ENCODE data around the gene GPR39.

GPR39 gene

GRCh38 chr2:132642415-132642814 is 225.8 kb downstream of the GPR39 start:
- no peak for DNase-seq (ENCODE audit: low spot score)

DNA sequence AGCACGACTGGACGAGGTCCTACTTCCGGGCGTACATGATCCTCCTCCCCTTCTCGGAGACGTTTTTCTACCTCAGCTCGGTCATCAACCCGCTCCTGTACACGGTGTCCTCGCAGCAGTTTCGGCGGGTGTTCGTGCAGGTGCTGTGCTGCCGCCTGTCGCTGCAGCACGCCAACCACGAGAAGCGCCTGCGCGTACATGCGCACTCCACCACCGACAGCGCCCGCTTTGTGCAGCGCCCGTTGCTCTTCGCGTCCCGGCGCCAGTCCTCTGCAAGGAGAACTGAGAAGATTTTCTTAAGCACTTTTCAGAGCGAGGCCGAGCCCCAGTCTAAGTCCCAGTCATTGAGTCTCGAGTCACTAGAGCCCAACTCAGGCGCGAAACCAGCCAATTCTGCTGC is 228.6 kb downstream of the GPR39 start:
- DNase-seq (ENCODE audit: low spot score), result no peak

- DNase-seq (ENCODE audit: low spot score), result no peak
These were observed 229.3 kb downstream of the GPR39 start for GRCh38 chr2:132645722-132646539.

- no peak for DNase-seq (ENCODE audit: low spot score)
These were observed 230.0 kb downstream of the GPR39 start for GRCh38 chr2:132646540-132647108.

- peak; percentile 76 for DNase-seq (ENCODE audit: low spot score)
These were observed 234.8 kb downstream of the GPR39 start for GRCh38 chr2:132651115-132652045.

DNA sequence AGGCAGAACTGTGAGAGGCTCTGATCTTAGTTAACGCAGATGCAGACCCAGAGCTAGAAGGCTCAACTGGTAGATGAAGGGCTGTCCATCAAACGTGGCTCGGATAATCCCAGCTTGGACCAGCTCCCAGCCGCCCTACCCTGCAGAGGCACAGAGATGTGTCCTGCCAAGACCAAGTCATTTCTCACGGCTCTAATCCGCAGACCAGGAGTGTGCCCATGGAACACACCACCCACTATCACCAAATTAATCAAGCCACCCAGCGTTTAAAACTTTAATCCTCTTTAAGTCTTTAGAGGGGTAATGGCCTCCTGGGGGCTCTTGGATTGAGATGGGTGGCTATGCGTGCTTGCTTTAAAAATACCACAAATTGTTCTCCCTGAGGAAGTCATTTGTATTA is 235.9 kb downstream of the GPR39 start:
- DNase-seq (ENCODE audit: low spot score), result no peak

- DNase-seq (ENCODE audit: low spot score), result no peak
These were observed 237.7 kb downstream of the GPR39 start for GRCh38 chr2:132654335-132654734.

DNA sequence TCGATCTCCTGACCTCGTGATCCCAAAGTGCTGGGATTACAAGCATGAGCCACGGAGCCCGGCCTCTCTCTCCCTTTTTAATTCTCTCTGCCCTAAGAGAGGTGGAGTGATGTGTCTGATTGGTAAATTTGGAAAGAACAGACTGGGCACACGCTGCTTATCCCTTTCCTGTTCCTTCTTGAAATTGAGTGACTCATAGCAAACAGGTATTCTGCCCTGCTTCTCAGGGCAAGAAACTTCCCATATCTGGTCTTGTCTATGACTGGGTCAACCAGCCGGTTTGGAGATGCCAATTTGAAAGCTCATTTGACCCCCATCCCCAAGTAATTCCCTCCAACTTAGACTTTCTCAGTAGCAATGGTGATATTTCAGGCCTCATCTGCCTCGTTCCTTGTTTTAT is 238.4 kb downstream of the GPR39 start:
- DNase-seq (ENCODE audit: low spot score), result no peak

DNA sequence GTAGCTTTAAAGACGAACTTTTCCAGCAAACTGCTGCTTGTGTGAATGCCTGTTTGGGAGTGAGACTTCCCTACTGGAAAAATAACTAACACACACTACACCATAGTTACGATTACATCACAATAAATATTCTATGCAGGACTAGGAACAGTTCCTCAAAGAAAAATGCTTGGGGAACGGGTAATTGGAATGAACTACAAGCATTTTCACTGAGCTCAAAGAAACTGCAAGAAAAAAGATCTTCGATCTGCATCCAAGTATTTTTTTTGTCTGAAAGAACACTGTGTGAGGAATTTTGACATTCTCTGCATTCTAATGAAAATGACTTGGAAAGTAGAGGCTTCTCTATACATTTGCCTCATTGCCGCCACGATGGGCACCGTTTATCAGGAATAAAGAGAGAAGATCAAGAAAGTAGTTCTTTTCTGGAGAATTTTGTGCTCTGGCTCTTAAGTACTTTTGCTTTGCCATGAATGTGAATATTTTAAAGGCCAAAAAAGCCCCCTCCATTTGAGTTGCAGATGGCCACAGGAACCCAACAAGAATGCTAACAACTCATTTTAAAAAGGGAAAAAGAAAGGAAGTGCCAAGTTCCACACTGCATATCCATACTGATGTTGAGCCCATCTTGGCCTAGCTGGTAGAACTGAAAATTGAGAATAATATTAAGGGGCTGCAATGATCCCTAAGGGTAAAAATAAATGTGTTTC is 239.8 kb downstream of the GPR39 start:
- DNase-seq (ENCODE audit: low spot score), result no peak

- DNase-seq (ENCODE audit: low spot score), result no peak
These were observed 242.7 kb downstream of the GPR39 start for GRCh38 chr2:132659331-132659730.

- DNase-seq (ENCODE audit: low spot score), result no peak
These were observed 246.1 kb downstream of the GPR39 start for GRCh38 chr2:132662732-132663131.

GRCh38 chr2:132664096-132664495 is 247.5 kb downstream of the GPR39 start:
- DNase-seq (ENCODE audit: low spot score), result no peak

- no peak for DNase-seq (ENCODE audit: low spot score)
These were observed 249.0 kb downstream of the GPR39 start for GRCh38 chr2:132665401-132666140.

GRCh38 chr2:132667706-132668105 is 251.1 kb downstream of the GPR39 start:
- no peak for DNase-seq (ENCODE audit: low spot score)

DNA sequence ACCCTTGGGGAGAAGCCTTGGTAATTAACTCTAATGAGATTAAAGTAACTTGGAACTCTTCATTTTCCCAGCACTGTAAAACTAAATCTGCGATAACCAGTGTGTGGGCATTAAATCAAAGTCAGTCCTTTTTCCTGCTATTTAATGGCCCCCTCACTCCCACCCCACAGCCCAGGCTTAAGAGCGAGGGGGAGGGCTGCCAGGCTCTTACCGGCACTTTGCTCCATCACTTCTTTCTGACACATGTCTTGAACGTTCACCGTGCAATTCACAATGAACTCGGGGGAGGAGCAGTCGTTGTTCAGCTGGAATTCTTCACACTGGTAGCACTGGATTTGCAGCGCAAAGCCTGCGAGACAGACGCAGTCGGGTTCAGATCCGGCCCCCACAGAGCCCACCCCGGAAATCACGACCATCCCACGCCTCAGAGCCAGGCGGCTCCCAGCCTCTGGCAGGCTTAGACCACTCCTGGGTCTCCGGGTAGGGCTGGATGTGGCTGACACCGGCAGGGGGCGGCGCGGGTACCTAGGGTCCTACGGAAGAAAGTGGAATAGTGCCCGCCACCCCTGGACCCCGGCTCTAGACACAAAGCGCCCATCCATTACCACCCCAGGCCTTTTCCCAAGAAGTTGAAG is 251.7 kb downstream of the GPR39 start:
- DNase-seq (ENCODE audit: low spot score), result no peak

DNA sequence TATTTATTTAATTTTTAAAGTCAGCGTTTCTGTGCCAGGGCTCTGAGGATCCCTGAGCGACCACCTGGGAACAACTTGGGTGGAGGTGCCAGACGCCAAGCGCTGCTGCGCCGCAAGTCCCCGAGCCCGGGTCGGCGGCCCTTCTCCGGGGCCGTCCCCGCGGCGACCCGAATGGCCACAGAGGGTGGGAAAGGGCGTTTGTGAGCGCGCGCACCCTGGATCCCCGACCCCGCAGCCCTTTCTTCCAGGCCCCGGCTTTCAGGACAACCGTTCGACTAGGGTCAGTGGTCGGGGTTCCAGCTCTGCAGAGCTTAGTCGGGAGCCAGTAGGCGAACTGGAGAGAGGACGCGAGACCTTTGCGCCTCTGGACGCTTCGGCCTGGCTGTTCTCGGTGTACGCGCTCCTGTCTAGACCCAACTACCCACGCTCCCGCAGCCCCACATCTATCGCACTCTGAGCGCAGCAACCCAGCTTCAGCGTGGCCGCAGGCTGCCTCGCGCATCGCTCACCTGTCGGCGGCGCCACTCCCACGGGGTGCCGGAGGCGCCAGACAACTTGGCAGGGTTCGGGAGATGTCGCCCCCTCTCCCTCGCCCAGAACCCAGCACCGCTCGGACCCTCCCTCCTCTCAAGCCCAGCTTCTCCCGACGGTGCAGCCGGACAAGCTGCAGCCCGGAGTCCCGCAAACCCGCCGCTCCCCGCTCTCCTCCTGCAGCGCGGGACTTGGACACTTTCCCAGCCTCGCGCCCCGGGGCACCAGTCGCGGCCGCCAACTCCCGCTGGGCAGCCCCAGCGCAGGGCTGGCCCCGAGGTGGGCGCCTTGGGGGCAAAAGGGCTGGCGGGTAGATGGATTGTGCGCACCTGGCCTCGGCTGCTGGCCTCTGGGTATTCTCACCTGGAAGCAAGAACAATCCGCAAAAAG is 252.6 kb downstream of the GPR39 start:
- DNase-seq (ENCODE audit: low spot score), result no peak

DNA sequence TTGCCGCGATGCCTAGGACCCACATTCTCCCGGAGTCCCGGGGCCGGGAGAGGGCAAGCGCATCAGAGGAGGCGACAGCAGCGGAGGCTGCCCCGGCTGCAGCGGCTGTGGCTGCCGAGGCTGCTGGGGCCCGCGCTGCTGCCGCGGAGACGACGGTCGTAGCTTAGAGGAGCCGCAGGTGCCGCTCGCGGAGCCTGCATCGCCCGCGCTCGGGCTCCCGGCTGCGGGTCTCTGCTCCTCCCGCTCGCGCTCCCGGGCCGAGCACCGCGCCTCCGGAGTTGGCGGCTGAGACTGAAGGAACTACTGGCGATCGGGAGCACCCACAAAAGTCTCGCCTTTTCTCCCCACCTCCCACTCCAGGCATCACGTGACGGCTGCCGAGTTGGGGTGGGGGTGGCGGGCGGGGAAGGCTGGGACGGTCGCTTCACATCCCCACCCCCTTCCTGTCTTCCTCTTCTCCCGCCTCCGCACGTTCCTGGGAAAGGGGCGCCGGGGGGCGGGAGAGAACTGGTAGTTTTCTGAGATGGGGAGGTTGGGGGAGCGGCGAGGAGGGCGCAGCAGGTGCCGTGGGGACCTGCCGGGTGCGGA is 253.4 kb downstream of the GPR39 start, which contains the start of gene LYPD1:
Gene LYPD1, minus strand, starts transcription at position 298 of the 588 bp plus-strand sequence. Its CDS starts 273 bp downstream, at position 25.
- no peak for DNase-seq (ENCODE audit: low spot score)

- DNase-seq (ENCODE audit: low spot score), result no peak
These were observed 254.0 kb downstream of the GPR39 start for GRCh38 chr2:132670496-132671150.
